Activated CD4-positive, alpha-beta memory T cell treated with anti-CD3 and anti-CD28 coated beads, Interleukin-2, amount 10 ng/mL, durations not matched to agents 7 days and 5 days (primary cell): ENCODE data around the gene LCE1C. TPM values are rescaled to one million over a fixed set of nuclear protein-coding genes. Genes with fewer than 3 reads are reported as not detected.

Experiments
- CTCF ChIA-PET: fragments of 350-600 bp; sonication (Branson Sonifier 250); formaldehyde crosslinking; loops from one replicate; lab custom pipeline; 2021; ENCODE audit warnings: antibody characterized with exemption, inconsistent platforms; lab: Charles Lee
- POLR2A ChIA-PET: fragments of 350-600 bp; sonication (Branson Sonifier 250); formaldehyde crosslinking; loops from one replicate; lab custom pipeline; 2021; ENCODE audit warnings: antibody characterized with exemption; lab: Charles Lee
- DNase-seq: peaks from one replicate; pipeline ENCODE4 v3.0.0-alpha.2; 2020
- H3K27ac Mint-ChIP-seq: one replicate; pipeline ENCODE4 v1.8.0; 2021; ENCODE audit warnings: mild to moderate bottlenecking, mixed read lengths
- H3K27me3 Mint-ChIP-seq: one replicate; pipeline ENCODE4 v1.8.0; 2021; ENCODE audit warnings: mixed read lengths
- H3K36me3 Mint-ChIP-seq: one replicate; pipeline ENCODE4 v1.8.0; 2021; ENCODE audit warnings: low read depth, mixed read lengths
- H3K4me1 Mint-ChIP-seq: one replicate; pipeline ENCODE4 v1.8.0; 2021; ENCODE audit warnings: mixed read lengths
- H3K4me3 Mint-ChIP-seq: one replicate; pipeline ENCODE4 v1.8.0; 2021; ENCODE audit warnings: mild to moderate bottlenecking, mixed read lengths
- H3K9me3 Mint-ChIP-seq: one replicate; pipeline ENCODE4 v1.8.0; 2021; ENCODE audit warnings: mixed read lengths
- total RNA-seq, 2 experiments: library from RNA; stranded (reverse); gene quantifications; one replicate each; pipeline ENCODE4 v1.2.3, GENCODE V29; 2021

LCE1C gene, protein sequence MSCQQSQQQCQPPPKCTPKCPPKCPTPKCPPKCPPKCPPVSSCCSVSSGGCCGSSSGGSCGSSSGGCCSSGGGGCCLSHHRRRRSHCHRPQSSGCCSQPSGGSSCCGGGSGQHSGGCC
- total RNA-seq: not detected

DNA sequence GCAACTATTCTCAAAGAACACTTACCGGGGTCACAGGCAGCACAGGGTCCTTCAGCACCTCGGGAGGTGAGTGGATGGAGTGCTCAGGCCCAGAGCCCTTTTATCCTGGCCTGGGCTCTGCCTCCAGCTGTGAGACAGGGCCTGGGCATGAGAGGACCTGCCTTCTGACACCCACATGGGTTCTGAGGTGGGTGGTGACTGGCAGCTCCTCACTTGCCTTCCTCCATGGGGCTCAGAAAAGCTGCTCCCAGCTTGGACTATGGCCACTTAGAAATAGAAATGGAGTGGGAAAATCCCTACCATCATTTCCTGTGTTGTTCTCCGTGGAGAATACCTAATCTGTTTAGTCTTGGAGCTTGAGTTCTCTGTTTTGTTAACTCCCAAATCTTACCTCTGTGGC, at the start of gene LCE1C:
LCE1C (minus strand) TSS at position 76 of the 400 bp plus-strand sequence. CDS start 1,173 bp downstream, outside the sequence.
- ChIA-PET POLR2A (no interaction called here), CTCF (interaction anchor here (0.6 kb wide), 1 partner anchor 14 kb away, joined by 3 read pairs; no protein-coding TSS in a partner anchor)
- no peak for DNase-seq
- Mint-ChIP-seq H3K4me1 (no peaks in the 10 kb centered on the region), H3K36me3 (no peaks in the 10 kb centered on the region), H3K27ac (no peak within 1 kb of the TSS), H3K27me3 (peaks cover 4% of the 10 kb centered on the region), H3K4me3 (no peak within 1 kb of the TSS), H3K9me3 (no peaks in the 10 kb centered on the region)

DNA sequence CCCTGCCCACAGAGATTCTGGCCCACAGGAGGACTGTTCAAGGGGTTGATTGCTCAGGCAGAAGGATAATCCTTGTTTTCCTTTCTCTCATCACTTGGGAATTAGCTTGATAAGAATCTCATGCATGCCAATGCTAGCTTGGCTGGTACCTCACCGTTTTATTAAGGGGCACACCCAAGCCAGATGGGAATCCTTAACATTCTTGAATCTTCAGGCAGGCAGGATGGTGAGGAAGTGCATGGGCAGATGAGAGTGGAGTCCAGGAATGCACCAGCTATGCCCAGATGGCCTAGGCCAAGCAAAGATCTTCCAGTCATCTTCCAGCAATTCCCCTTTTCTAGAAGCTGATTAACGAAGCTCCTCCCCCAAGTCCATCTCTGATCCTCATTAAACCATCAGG, 49.2 kb upstream of the LCE1C start:
- no peak for DNase-seq
- no peak overlapping the region for H3K4me3 Mint-ChIP-seq
- POLR2A ChIA-PET: no interaction called here
- no peak overlapping the region for H3K27ac Mint-ChIP-seq
- CTCF ChIA-PET: interaction anchor here (1.0 to 1.2 kb wide), 2 partner anchors 9 to 15 kb away, joined by 4 to 5 read pairs; no protein-coding TSS in a partner anchor
- H3K9me3 Mint-ChIP-seq: no peaks in the 10 kb centered on the region
- H3K27me3 Mint-ChIP-seq: peaks cover 4% of the 10 kb centered on the region
- no peaks in the 10 kb centered on the region for H3K4me1 Mint-ChIP-seq
- H3K36me3 Mint-ChIP-seq: no peaks in the 10 kb centered on the region

DNA sequence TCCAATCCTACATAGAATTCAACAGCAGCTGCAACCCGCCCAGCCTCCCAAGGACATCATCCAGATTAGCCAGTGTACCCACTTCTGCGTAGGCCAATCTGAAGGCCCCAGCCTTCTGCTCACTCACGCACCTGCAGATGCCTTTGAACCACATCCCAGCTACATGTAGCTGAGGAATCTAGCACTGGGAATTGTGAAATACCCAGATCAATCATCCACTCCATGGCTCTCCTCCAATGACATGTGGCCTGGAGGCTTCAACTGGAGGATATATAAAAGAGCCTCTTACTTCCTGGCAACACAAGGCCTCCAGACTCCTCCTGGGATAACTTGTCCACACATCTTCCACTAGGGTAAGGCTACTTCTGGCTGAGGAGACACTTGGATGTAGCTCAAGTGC, 36.1 kb upstream of the LCE1C start, which contains the start of gene LCE6A:
LCE6A (plus strand) TSS at position 301 of the 400 bp plus-strand sequence. CDS start 665 bp downstream, outside the sequence.
- no peak within 1 kb of the TSS for H3K27ac Mint-ChIP-seq
- ChIA-PET POLR2A (no interaction called here), CTCF (interaction anchor here (0.5 kb wide), 1 partner anchor 189 kb away, joined by 3 read pairs; no protein-coding TSS in a partner anchor)
- no peaks in the 10 kb centered on the region for H3K4me1 Mint-ChIP-seq
- no peaks in the 10 kb centered on the region for H3K27me3 Mint-ChIP-seq
- H3K36me3 Mint-ChIP-seq: no peaks in the 10 kb centered on the region
- no peak for DNase-seq
- no peak within 1 kb of the TSS for H3K4me3 Mint-ChIP-seq
- H3K9me3 Mint-ChIP-seq: no peaks in the 10 kb centered on the region

DNA sequence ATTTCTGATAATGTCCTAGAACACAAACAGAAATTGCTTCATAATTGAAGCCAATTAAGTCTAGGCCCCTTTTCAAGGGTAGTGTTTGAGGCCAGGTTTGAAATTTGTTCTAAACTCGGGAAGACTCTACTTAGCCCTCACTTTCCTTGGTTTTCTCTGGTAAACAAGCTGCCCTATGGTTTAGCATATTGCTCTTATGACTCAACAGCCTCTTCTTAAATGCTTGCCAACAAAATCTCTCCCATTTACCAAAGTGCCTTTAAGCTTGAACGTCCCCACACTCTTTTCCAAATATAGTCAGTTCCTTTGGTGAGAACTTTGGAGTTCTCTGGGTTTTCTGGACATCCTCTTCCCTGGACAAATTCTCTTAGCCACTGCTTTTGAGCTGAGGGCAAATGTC, 30.4 kb upstream of the LCE1C start:
- no peaks in the 10 kb centered on the region for H3K27me3 Mint-ChIP-seq
- DNase-seq: no peak
- no peak overlapping the region for H3K4me3 Mint-ChIP-seq
- CTCF ChIA-PET: no interaction called here
- no peaks in the 10 kb centered on the region for H3K36me3 Mint-ChIP-seq
- POLR2A ChIA-PET: no interaction called here
- H3K27ac Mint-ChIP-seq: no peak overlapping the region
- H3K4me1 Mint-ChIP-seq: no peaks in the 10 kb centered on the region
- no peaks in the 10 kb centered on the region for H3K9me3 Mint-ChIP-seq

DNA sequence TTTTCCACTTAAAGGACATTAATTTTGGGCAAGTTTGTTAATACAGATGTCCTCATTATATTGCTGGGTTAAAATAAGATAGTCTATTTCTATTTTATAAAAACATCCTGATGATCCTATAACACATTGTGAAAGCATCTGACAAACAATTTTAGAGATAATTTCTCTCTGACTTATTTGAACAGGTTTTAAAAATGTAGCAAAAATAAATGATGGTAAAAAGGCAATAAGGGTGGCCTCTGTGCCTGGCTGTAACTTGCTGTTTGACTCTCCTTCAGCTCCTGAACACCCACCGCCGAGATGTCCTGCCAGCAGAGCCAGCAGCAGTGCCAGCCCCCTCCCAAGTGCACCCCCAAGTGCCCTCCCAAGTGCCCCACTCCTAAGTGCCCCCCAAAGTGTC, 20.7 kb upstream of the LCE1C start, which contains the start of gene LCE1A:
LCE1A (plus strand) TSS at position 301 of the 400 bp plus-strand sequence; CDS start at position 301, 0 bp downstream.
- H3K4me3 Mint-ChIP-seq: no peak within 1 kb of the TSS
- DNase-seq: no peak
- H3K27ac Mint-ChIP-seq: no peak within 1 kb of the TSS
- no peaks in the 10 kb centered on the region for H3K4me1 Mint-ChIP-seq
- H3K27me3 Mint-ChIP-seq: peaks cover 20% of the 10 kb centered on the region
- ChIA-PET POLR2A (no interaction called here), CTCF (no interaction called here)
- H3K9me3 Mint-ChIP-seq: no peaks in the 10 kb centered on the region
- H3K36me3 Mint-ChIP-seq: no peaks in the 10 kb centered on the region

DNA sequence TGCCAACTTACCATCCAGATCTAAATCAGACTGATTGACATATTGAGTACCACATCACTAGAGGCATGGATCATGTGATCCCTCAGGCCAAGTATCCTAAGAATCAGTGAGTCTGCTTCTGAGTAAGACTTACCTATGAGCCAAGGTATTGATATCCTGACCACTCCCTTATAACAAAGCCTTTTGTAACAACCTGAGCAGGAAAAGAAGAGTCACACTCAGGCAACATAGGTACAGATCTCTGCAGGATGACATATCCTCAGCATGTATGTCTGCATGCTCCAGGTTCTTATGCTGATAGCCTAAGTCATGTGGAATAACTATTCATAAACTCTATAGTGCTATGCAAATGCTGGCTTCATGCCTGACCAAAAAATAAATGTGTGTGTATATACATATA, 18.5 kb upstream of the LCE1C start:
- peaks cover 17% of the 10 kb centered on the region for H3K27me3 Mint-ChIP-seq
- ChIA-PET POLR2A (no interaction called here), CTCF (no interaction called here)
- H3K36me3 Mint-ChIP-seq: no peaks in the 10 kb centered on the region
- H3K4me1 Mint-ChIP-seq: no peaks in the 10 kb centered on the region
- DNase-seq: no peak
- no peak overlapping the region for H3K4me3 Mint-ChIP-seq
- no peaks in the 10 kb centered on the region for H3K9me3 Mint-ChIP-seq
- H3K27ac Mint-ChIP-seq: no peak overlapping the region

DNA sequence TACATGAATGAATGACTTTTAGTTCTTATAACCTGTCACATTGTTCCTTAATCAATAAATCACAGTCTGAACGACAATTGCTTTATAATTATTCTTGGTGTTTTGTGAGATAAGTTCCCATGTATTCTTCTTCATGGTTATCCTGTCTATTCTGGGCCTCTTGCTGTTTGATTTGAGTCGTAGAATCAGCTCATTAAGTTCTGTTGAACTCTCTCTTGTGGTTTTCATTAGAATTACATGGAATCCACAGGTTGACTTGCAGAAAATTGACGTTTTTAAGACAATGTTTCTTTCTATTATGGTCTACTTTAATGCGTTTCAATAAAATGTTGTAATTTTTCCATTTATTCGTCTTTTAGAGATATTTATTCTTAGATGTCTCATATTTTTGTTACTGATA, 16.8 kb upstream of the LCE1C start:
- DNase-seq: no peak
- CTCF ChIA-PET: no interaction called here
- POLR2A ChIA-PET: no interaction called here
- Mint-ChIP-seq H3K4me3 (no peak overlapping the region), H3K9me3 (no peaks in the 10 kb centered on the region), H3K27me3 (peaks cover 18% of the 10 kb centered on the region), H3K4me1 (no peaks in the 10 kb centered on the region), H3K36me3 (no peaks in the 10 kb centered on the region), H3K27ac (no peak overlapping the region)

DNA sequence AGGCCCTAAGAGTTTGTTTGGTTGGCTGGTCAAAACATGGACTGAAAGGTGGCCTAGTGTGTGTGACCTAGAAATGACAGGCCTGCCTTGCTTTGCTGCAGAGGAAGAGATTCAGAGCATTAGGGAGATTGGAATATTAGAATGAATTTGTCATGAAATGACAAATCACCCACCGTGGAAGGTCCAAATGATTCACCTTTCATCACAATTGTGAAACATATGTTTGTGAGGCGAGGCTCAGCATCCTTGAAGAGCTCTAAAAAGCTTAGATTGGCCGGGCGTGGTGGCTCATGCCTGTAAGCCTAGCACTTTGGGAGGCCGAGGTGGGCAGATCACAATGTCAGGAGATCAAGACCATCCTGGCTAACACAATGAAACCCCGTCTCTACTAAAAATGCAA, 10.9 kb upstream of the LCE1C start:
- H3K27ac Mint-ChIP-seq: no peak overlapping the region
- POLR2A ChIA-PET: no interaction called here
- no peaks in the 10 kb centered on the region for H3K9me3 Mint-ChIP-seq
- no peaks in the 10 kb centered on the region for H3K36me3 Mint-ChIP-seq
- CTCF ChIA-PET: no interaction called here
- H3K4me1 Mint-ChIP-seq: no peaks in the 10 kb centered on the region
- H3K4me3 Mint-ChIP-seq: no peak overlapping the region
- no peak for DNase-seq
- peaks cover 4% of the 10 kb centered on the region for H3K27me3 Mint-ChIP-seq

DNA sequence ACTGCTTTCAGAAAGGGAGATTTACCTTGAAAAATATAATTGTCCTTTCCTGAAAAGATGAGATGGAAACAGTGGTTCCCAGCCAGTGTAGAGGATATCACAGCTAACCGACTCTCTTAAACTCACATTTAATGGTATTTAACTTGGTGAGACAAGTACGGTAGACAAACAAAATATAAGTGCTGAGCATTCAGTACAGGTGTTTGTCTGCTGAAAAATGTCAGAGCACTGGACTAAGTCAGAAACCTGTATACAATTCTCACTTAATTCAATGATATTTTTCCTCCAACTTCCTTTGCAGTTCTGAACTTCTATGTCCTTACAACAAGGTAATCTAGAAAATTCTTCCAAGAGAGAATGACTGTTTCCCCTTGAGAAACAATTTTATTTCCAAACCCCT, 5.2 kb upstream of the LCE1C start, which contains the start of gene LCE1B:
LCE1B (plus strand) TSS at position 301 of the 400 bp plus-strand sequence. CDS start 476 bp downstream, outside the sequence.
- no peak for DNase-seq
- Mint-ChIP-seq H3K27me3 (peaks cover 5% of the 10 kb centered on the region), H3K4me3 (no peak within 1 kb of the TSS), H3K36me3 (no peaks in the 10 kb centered on the region), H3K4me1 (no peaks in the 10 kb centered on the region), H3K27ac (no peak within 1 kb of the TSS), H3K9me3 (no peaks in the 10 kb centered on the region)
- POLR2A ChIA-PET: no interaction called here
- CTCF ChIA-PET: no interaction called here

DNA sequence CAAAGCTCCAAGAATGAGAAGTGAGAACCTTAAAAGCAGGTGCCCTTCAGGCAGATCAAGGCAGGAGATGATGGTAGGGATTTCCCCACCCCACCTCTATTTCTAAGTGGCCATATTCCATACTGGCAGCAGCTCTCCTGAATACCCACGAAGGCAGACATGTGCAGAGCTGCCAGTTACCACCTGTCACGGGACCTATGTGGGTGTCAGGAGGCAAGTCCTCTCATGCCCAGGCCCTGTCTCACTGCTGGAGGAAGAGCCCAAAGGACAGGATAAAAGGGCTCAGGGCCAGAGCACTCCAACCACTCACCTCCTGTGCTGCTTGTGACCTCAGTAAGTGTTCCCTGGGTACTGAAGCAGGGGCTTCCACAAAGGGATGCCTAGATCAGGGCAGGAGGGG, 4.6 kb upstream of the LCE1C start:
- CTCF ChIA-PET: no interaction called here
- H3K36me3 Mint-ChIP-seq: no peaks in the 10 kb centered on the region
- peaks cover 5% of the 10 kb centered on the region for H3K27me3 Mint-ChIP-seq
- H3K9me3 Mint-ChIP-seq: no peaks in the 10 kb centered on the region
- H3K4me1 Mint-ChIP-seq: no peaks in the 10 kb centered on the region
- no peak for DNase-seq
- H3K27ac Mint-ChIP-seq: no peak overlapping the region
- no peak overlapping the region for H3K4me3 Mint-ChIP-seq
- POLR2A ChIA-PET: no interaction called here

DNA sequence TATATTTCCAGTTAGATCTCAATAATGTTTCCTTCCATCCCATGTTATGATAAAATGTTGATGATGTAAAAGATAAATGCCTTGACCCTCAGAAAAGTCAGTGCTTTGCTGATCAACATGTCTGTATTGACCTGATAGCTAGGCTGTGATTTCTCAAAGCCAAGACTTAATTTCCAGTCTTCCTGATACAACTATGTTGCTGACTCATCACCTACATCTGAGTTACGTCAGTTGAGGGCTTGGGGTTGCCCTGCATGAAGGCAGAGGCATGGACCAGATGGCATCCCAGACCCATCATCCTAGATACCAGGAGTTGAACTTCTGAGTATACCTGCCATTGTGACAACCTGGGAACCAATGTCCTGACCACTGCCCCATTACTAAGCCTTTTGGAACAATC, 5.1 kb downstream of the LCE1C start:
- H3K27ac Mint-ChIP-seq: no peak overlapping the region
- H3K4me1 Mint-ChIP-seq: no peaks in the 10 kb centered on the region
- no peaks in the 10 kb centered on the region for H3K9me3 Mint-ChIP-seq
- DNase-seq: no peak
- H3K27me3 Mint-ChIP-seq: peaks cover 8% of the 10 kb centered on the region
- H3K36me3 Mint-ChIP-seq: no peaks in the 10 kb centered on the region
- ChIA-PET CTCF (no interaction called here), POLR2A (no interaction called here)
- no peak overlapping the region for H3K4me3 Mint-ChIP-seq

DNA sequence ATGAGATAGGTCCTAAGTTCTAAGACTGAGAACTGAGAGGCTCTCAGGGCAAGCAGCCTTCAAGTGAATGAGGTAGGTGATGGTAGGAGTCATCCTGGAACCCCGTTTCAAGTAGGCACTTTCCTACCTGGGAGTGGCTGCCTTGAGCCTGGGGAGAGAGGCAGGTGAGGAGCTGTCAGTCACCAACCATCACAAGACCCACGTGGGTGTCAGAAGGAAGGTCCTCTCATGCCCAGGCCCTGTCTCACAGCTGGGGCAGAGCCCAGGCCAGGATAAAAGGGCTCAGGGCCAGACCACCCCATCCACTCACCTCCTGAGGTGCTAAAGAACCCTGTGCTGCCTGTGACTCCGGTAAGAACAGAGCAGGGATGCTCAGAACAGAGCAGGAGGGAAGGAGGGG, 10.0 kb downstream of the LCE1C start, which contains the start of gene LCE1D:
LCE1D (plus strand) TSS at position 301 of the 400 bp plus-strand sequence. CDS start 1,074 bp downstream, outside the sequence.
- POLR2A ChIA-PET: no interaction called here
- no peak within 1 kb of the TSS for H3K27ac Mint-ChIP-seq
- no peak within 1 kb of the TSS for H3K4me3 Mint-ChIP-seq
- no peaks in the 10 kb centered on the region for H3K9me3 Mint-ChIP-seq
- peaks cover 4% of the 10 kb centered on the region for H3K27me3 Mint-ChIP-seq
- no peaks in the 10 kb centered on the region for H3K4me1 Mint-ChIP-seq
- H3K36me3 Mint-ChIP-seq: no peaks in the 10 kb centered on the region
- DNase-seq: no peak
- CTCF ChIA-PET: no interaction called here

DNA sequence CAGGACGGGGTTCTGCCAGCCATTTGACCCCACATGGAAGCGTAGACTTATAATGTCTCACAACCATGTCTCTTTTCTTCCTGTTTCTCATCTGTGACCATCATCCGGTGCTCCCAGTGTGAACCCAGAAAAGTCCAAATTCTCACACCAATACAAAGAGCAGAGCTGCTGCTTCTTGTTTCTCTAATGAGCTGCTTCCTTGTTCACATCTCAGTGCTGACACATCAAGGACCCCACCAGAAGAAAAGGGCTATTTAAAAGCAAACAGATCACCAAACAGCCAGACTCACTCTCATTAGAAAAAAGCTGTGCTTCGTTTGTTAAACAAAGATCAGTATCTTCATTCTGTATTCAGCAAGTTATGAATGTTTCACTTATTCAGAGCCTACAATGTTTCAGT, 10.8 kb downstream of the LCE1C start:
- CTCF ChIA-PET: no interaction called here
- H3K4me3 Mint-ChIP-seq: no peak overlapping the region
- no peaks in the 10 kb centered on the region for H3K4me1 Mint-ChIP-seq
- no peak for DNase-seq
- peaks cover 2% of the 10 kb centered on the region for H3K27me3 Mint-ChIP-seq
- no peaks in the 10 kb centered on the region for H3K9me3 Mint-ChIP-seq
- no peak overlapping the region for H3K27ac Mint-ChIP-seq
- POLR2A ChIA-PET: no interaction called here
- no peaks in the 10 kb centered on the region for H3K36me3 Mint-ChIP-seq

DNA sequence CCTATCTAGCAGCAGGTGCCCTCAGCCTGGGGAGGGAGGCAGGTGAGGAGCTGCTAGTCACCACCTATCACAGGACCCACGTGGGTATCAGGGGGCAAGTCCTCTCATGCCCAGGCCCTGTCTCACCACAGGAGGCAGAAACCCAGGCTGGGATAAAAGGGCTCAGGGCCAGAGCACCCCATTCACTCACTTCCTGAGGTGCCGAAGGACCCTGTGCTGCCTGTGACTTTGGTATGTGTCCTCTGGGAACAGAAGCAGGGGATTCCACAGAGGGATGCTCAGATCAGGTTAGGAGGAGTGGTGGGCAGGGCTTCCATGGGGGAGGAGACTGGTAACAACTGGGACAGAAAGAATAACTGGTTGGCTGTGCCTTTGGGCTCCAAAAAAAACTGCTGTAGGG, 20.4 kb downstream of the LCE1C start, which contains the start of gene LCE1E:
LCE1E (plus strand) TSS at position 181 of the 400 bp plus-strand sequence. CDS start 1,043 bp downstream, outside the sequence.
- CTCF ChIA-PET: no interaction called here
- DNase-seq: no peak
- Mint-ChIP-seq H3K27me3 (peaks cover 23% of the 10 kb centered on the region), H3K4me3 (no peak within 1 kb of the TSS), H3K36me3 (no peaks in the 10 kb centered on the region), H3K4me1 (peaks cover 4% of the 10 kb centered on the region), H3K9me3 (no peaks in the 10 kb centered on the region), H3K27ac (no peak within 1 kb of the TSS)
- POLR2A ChIA-PET: no interaction called here
